Loucy (cell line): ENCODE data around the gene TTLL13.

Experiments
- H2AFZ ChIP-seq: fragments of 200-600 bp; sonication (generic); 2 replicates; pipeline ENCODE4 v1.6.0; 2016; ENCODE audit warnings: antibody characterized with exemption, mild to moderate bottlenecking, low read length, moderate library complexity
- H3F3A ChIP-seq: fragments of 200-600 bp; 2 replicates; pipeline ENCODE4 v1.6.0; 2016; ENCODE audit warnings: antibody characterized with exemption, low read depth, mild to moderate bottlenecking
- H3K27me3 ChIP-seq: fragments of 200-600 bp; sonication (generic); 2 replicates; pipeline ENCODE4 v1.6.1; 2014; ENCODE audit warnings: low read length, mild to moderate bottlenecking; ENCODE audit not compliant: insufficient read depth, poor library complexity, severe bottlenecking
- H3K36me3 ChIP-seq: fragments of 200-600 bp; sonication (generic); 2 replicates; pipeline ENCODE4 v1.6.1; 2016; ENCODE audit warnings: low read length; ENCODE audit not compliant: insufficient read depth
- H3K4me1 ChIP-seq: fragments of 200-600 bp; sonication (generic); 2 replicates; pipeline ENCODE4 v1.5.1; 2014; ENCODE audit warnings: low read length, mild to moderate bottlenecking; ENCODE audit not compliant: insufficient read depth, poor library complexity, severe bottlenecking
- H3K4me2 ChIP-seq: fragments of 200-600 bp; sonication (generic); 2 replicates; pipeline ENCODE4 v1.6.0; 2014; ENCODE audit warnings: antibody characterized with exemption, low read length, low read depth, mild to moderate bottlenecking; ENCODE audit not compliant: poor library complexity, severe bottlenecking
- H3K4me3 ChIP-seq: fragments of 200-600 bp; sonication (generic); 2 replicates; pipeline ENCODE4 v1.5.1; 2014; ENCODE audit warnings: low read length, mild to moderate bottlenecking, mixed read lengths; ENCODE audit not compliant: poor library complexity, severe bottlenecking
- H3K79me2 ChIP-seq: fragments of 200-600 bp; sonication (generic); 2 replicates; pipeline ENCODE4 v1.6.1; 2014; ENCODE audit warnings: low read length; ENCODE audit not compliant: insufficient read depth
- H3K9ac ChIP-seq: fragments of 200-600 bp; sonication (generic); 2 replicates; pipeline ENCODE4 v1.6.0; 2014; ENCODE audit warnings: mild to moderate bottlenecking, low read depth, low read length, moderate library complexity; ENCODE audit not compliant: poor library complexity, severe bottlenecking
- H3K9me2 ChIP-seq: fragments of 200-600 bp; sonication (generic); replicated peaks from 2 replicates; pipeline ENCODE4 v1.6.1; 2016; ENCODE audit warnings: low read depth, low read length, mixed read lengths
- H3K9me3 ChIP-seq: fragments of 200-600 bp; sonication (generic); 2 replicates; pipeline ENCODE4 v1.6.1; 2014; ENCODE audit warnings: mild to moderate bottlenecking, antibody characterized with exemption, low read length, low read depth; ENCODE audit not compliant: insufficient read depth
- H4K20me1 ChIP-seq: fragments of 200-600 bp; sonication (generic); 2 replicates; pipeline ENCODE4 v1.6.0; 2014; ENCODE audit warnings: antibody characterized with exemption, low read length, mild to moderate bottlenecking; ENCODE audit not compliant: insufficient read depth, poor library complexity, severe bottlenecking
- CTCF ChIP-seq: fragments of 200-600 bp; sonication (generic); conservative IDR thresholded peaks from 2 replicates; pipeline ENCODE4 v1.5.1; 2014; ENCODE audit warnings: mild to moderate bottlenecking, antibody characterized with exemption, low read length
- EZH2phosphoT487 ChIP-seq: fragments of 200-600 bp; IDR thresholded peaks from 2 replicates; pipeline ENCODE4 v1.6.1; 2018; ENCODE audit warnings: antibody characterized with exemption, mild to moderate bottlenecking, moderate library complexity, borderline replicate concordance

The TTLL13 gene

DNA sequence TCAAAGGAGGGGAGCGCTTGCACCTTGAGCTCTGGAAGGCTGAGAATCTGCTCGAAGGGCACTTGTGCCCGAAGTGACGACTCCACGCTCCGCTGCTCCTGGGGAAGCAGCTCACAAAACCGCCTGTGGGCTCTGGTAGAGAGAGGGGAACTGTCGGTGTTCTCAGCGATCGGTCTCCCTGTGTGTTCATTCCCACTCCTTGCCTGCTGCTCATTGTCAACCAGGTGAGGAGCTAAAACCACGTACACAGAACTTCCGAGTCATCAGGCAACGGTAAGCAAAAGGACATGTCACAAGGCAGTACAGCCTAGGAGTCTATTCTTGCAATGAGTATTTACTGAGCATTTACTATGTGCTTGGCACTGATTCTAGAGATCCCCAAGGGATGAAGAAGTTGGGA is 17.2 kb upstream of the TTLL13 start:
- H3K9me2 ChIP-seq, result no peaks in the 10 kb centered on the region
- peaks cover 4% of the 10 kb centered on the region for H4K20me1 ChIP-seq
- peak overlapping the region; percentile 69 for H3K9ac ChIP-seq
- TF ChIP-seq EZH2phosphoT487, result no peak
- TF ChIP-seq CTCF, result no peak
- peak overlapping the region; percentile 82 for H3K4me2 ChIP-seq
- peaks cover 28% of the 10 kb centered on the region; the same call in 1 of the 2 replicates for H3K36me3 ChIP-seq
- peaks cover 30% of the 10 kb centered on the region for H3K79me2 ChIP-seq
- no peaks in the 10 kb centered on the region for H3K27me3 ChIP-seq
- peak overlapping the region; percentile 81 for H3K4me3 ChIP-seq
- no peaks in the 10 kb centered on the region for H3F3A ChIP-seq
- peaks cover 34% of the 10 kb centered on the region for H3K4me1 ChIP-seq
- H3K9me3 ChIP-seq, result no peaks in the 10 kb centered on the region
- H2AFZ ChIP-seq, result no peak overlapping the region

DNA sequence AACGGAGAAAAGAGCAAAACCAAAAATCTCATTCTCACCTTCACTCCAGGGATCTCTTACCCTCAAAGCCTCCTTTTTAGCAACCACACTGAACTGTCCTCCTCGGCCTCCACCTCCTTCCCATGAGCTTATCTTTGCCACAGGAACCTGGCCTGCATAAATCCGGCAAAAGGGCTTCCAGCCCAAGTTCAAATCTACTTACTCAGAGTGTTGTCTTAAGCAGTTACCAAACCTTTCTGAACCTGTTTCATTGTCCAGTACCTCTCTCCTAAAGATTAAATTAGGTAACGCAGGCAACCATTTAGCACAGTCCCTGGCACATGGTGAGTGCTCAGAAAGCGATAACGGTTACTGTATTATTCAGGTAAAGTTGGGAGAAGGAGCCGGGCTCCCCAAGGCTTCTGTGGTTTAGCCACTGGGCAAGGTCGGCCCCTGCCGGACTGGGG is 16.4 kb upstream of the TTLL13 start:
- Histone ChIP-seq H3F3A (no peaks in the 10 kb centered on the region), H2AFZ (peak overlapping the region; percentile 37), H4K20me1 (peaks cover 4% of the 10 kb centered on the region)

DNA sequence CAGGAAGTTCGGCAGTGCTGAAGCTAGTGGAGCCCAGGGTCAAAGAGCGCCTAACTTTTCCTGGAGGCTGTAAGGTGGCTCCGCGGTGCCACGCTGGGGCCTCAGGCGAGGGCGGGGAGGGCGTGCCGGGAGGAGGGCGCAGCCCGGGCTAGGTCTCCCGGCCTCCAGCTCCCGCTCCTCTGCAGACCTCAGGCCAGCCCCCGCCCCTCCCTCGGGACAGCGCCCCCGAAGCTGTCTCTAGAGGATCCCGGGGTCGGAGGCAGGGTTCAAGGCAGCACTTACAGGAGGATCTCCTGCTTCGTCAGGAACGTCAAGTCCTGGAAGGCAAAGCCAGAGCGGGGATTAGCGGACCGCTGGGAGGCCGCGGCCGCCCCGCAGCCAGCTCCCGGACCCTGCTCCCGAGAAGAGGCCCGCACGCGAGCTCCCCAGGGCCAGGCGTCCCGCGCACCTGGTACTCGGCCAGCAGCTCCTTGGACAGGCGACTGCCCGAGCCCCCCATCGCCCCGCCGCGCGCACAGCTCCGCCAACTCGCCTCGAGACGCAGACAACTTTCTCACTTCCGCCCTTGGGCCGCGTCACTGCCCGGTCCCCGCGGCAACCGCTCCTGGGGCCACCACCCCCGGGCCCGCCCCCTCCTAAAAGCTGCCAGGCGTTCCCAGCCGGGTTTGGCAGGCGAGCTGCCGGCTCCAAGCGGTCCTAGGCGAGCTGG is 15.8 kb upstream of the TTLL13 start, which contains the start of gene CIB1:
CIB1 (minus strand) TSS at position 555 of the 709 bp plus-strand sequence; CDS start at position 499, 56 bp downstream.
- peaks cover 4% of the 10 kb centered on the region for H4K20me1 ChIP-seq
- H3K4me3 ChIP-seq, result peak within 1 kb of the TSS; percentile 81
- TF ChIP-seq CTCF, result no peak; the same call in 1 of the 2 replicates
- peak within 1 kb of the TSS; percentile 80 for H2AFZ ChIP-seq
- H3K9ac ChIP-seq, result peak within 1 kb of the TSS; percentile 72
- no peaks in the 10 kb centered on the region for H3K9me3 ChIP-seq
- peak within 1 kb of the TSS; percentile 82 for H3K4me2 ChIP-seq
- no peaks in the 10 kb centered on the region for H3F3A ChIP-seq
- H3K36me3 ChIP-seq, result peaks cover 16% of the 10 kb centered on the region; the same call in 1 of the 2 replicates
- H3K4me1 ChIP-seq, result peaks cover 34% of the 10 kb centered on the region
- H3K79me2 ChIP-seq, result peaks cover 30% of the 10 kb centered on the region
- H3K27me3 ChIP-seq, result no peaks in the 10 kb centered on the region
- no peaks in the 10 kb centered on the region for H3K9me2 ChIP-seq

More for the DNA sequence above, 16.4 kb upstream of the TTLL13 start:
- H3K27me3 ChIP-seq, result no peaks in the 10 kb centered on the region
- H3K9me3 ChIP-seq, result no peaks in the 10 kb centered on the region
- H3K36me3 ChIP-seq, result peaks cover 21% of the 10 kb centered on the region; the same call in 1 of the 2 replicates
- H3K4me3 ChIP-seq, result peak overlapping the region; percentile 81
- no peak for TF ChIP-seq EZH2phosphoT487
- TF ChIP-seq CTCF, result peak; percentile 29; the same call in 1 of the 2 replicates
- H3K9me2 ChIP-seq, result no peaks in the 10 kb centered on the region
- H3K9ac ChIP-seq, result peak overlapping the region; percentile 69
- H3K4me1 ChIP-seq, result peaks cover 34% of the 10 kb centered on the region
- H3K79me2 ChIP-seq, result peaks cover 30% of the 10 kb centered on the region
- peak overlapping the region; percentile 82 for H3K4me2 ChIP-seq
